SKM-1 (cell line): ENCODE measurements around the gene ZFHX3.

Experiments used
- DNase-seq: peaks from one replicate; lab custom pipeline; 2025; ENCODE audit not compliant: unreplicated experiment; lab: John Stamatoyannopoulos, UW

The ZFHX3 gene

GRCh38 chr16:72854267-72854959, 193.5 kb downstream of the ZFHX3 start:
- DNase-seq: no peak

- DNase-seq: peak; percentile 89
These were observed 194.2 kb downstream of the ZFHX3 start for GRCh38 chr16:72853575-72854266.

- DNase-seq: no peak
These were observed 195.5 kb downstream of the ZFHX3 start for GRCh38 chr16:72852421-72852820.

GRCh38 chr16:72850853-72851252, 197.1 kb downstream of the ZFHX3 start:
- no peak for DNase-seq

- DNase-seq: no peak
These were observed 197.9 kb downstream of the ZFHX3 start for GRCh38 chr16:72850021-72850420.

- no peak for DNase-seq
These were observed 198.9 kb downstream of the ZFHX3 start for GRCh38 chr16:72848759-72849664.

- DNase-seq: no peak
These were observed 199.9 kb downstream of the ZFHX3 start for GRCh38 chr16:72848028-72848400.

- DNase-seq: no peak
These were observed 200.5 kb downstream of the ZFHX3 start for GRCh38 chr16:72847187-72848027.

GRCh38 chr16:72846594-72846993, 201.3 kb downstream of the ZFHX3 start:
- no peak for DNase-seq

- DNase-seq: no peak
These were observed 202.5 kb downstream of the ZFHX3 start for GRCh38 chr16:72845322-72846020.

- DNase-seq: no peak
These were observed 203.6 kb downstream of the ZFHX3 start for GRCh38 chr16:72844225-72844920.

- no peak for DNase-seq
These were observed 206.4 kb downstream of the ZFHX3 start for GRCh38 chr16:72841506-72841905.

GRCh38 chr16:72840631-72841381, 207.1 kb downstream of the ZFHX3 start:
- no peak for DNase-seq

- DNase-seq: no peak
These were observed 209.0 kb downstream of the ZFHX3 start for GRCh38 chr16:72838951-72839350.

- no peak for DNase-seq
These were observed 209.4 kb downstream of the ZFHX3 start for GRCh38 chr16:72838586-72838910.

GRCh38 chr16:72837846-72838585, 209.9 kb downstream of the ZFHX3 start:
- no peak for DNase-seq

- DNase-seq: no peak
These were observed 210.9 kb downstream of the ZFHX3 start for GRCh38 chr16:72836985-72837384.

- no peak for DNase-seq
These were observed 211.7 kb downstream of the ZFHX3 start for GRCh38 chr16:72836181-72836580.
